GM04503 (cell line): ENCODE results near the gene CYBA.
"Not testable (repeated sequence)": the region's sequence is repeated elsewhere in the genome, so short reads cannot be mapped to it uniquely, and the experiment has no call there.

Experiments
- DNase-seq: peaks from one replicate; pipeline ENCODE4 v3.0.0-alpha.2; 2012; ENCODE audit warnings: low read depth

CYBA gene

DNA sequence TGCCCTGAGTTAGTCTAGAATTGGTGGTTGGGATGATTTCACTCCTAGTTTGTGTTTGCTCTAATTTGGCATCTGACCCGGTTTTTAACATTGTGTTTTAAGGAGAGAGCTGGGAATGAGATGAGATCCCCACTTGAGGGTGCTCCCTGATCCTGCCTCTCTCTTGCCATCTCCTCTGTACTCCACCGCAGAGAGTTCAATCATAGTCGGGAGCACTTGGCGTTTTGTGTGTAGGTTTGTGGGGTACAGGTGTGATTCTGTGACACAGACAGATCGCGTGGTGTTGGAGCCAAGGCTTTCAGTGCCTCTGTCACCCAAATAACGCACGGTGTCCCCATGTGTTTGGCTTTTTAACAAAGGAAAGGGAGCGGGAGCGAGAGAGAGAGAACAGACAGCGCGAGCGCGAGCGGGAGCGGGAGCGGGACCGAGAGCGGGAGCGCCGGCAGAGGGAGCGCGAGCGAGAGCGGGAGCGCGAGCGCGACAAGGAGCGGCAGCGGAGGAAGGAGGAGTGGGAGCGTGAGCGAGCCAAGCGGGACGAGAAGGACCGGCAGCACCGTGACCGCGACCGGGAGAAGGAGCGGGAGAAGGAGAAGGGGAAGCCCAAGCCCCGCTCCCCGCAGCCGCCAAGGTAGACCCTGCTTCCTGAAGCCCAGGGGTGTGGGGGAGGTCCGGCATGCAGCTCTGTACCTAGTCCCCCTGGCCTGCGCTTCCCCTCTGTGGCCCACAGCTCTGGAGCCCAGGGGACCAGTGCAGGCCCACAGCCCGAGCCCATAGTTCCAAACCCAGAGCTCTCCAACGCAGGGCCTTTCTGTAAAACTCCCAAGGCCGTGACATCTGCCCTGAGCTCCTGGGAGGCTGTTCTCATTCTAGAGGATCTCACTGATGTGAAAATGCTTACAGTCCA lies 39.7 kb downstream of the CYBA start:
- no peak for DNase-seq

DNA sequence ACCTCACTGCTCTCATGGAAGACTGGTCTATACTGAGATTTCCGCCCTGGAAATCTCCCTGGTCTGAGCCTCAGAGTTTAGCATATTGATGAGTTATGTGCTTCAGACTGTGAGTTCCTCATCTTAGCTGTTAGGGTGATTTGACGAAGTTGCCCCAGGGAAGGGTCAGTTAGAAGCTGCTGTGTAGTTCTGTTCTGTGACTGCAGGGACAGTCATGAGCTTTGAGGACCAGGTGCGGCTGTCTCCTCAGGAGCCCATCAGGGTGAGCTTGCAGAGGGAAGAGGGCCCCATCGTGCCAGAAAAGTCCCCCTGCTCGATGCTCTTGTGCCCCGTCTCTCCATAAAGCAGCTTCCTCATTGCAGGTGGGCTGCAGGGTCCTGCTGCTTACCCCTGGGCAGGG lies 40.8 kb downstream of the CYBA start:
- DNase-seq, result no peak

DNA sequence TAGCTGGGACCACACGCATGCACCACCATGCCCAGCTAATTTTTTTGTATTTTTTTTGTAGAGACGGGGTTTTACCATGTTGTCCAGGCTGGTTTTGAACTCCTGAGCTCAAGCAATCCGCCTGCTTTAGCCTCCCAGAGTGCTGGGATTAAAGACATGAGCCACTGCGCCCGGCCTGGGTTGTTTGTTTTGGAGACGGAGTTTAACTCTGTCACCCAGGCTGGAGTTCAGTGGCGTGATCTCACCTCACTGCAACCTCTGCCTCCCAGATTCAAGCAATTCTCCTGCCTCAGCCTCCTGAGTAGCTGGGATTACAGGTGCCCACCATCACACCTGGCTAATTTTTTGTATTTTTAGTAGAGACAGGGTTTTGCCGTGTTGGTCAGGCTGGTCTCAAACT lies 41.4 kb downstream of the CYBA start:
- DNase-seq, result not testable (repeated sequence)

DNA sequence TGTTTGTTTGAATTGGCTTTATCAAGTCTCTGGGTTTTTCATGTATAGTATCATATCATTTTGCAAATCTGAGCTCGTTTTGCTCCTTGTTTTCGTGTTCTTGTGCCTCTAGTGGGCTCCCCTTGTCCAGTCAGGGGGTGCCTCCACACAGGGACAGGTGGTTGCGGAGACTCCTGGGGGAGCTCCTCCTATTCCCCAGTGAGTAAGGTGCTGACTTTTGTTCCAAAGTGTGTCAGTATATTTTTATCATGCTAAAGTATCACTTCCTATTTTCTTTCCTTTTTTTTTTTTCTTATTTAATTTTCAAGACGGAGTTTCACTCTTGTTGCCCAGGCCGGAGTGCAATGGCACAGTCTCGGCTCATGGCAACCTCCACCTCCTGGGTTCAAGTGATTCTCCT lies 42.8 kb downstream of the CYBA start:
- no peak for DNase-seq

DNA sequence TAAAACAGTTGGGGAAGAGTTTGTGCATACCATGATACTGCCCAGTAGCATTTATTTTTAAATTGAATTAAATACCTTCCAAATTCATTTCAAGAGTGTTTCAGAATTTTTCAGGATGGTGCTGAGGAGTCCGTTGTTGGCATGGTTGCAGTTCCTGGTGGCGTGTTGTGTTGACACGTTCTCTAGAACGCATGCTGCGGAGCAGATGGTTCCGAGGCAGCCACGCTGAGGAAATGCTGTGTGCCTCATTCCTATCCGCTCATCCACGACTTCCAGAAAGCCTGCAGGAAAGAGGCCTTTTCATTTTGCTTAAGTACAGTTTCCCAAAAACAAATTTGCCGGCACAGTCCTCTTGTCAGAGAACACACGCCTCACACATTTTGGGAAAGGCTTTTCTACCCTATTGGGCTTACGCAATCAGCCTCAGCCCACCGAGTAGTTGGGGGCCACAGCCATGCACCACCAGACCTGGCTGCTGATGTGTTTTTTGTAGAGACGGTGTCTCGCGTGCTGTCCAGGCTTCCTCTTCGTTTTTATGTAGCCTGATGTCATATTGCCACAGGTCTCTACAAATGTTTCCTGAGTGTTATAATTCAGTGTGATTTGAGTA lies 44.6 kb downstream of the CYBA start:
- DNase-seq, result no peak

DNA sequence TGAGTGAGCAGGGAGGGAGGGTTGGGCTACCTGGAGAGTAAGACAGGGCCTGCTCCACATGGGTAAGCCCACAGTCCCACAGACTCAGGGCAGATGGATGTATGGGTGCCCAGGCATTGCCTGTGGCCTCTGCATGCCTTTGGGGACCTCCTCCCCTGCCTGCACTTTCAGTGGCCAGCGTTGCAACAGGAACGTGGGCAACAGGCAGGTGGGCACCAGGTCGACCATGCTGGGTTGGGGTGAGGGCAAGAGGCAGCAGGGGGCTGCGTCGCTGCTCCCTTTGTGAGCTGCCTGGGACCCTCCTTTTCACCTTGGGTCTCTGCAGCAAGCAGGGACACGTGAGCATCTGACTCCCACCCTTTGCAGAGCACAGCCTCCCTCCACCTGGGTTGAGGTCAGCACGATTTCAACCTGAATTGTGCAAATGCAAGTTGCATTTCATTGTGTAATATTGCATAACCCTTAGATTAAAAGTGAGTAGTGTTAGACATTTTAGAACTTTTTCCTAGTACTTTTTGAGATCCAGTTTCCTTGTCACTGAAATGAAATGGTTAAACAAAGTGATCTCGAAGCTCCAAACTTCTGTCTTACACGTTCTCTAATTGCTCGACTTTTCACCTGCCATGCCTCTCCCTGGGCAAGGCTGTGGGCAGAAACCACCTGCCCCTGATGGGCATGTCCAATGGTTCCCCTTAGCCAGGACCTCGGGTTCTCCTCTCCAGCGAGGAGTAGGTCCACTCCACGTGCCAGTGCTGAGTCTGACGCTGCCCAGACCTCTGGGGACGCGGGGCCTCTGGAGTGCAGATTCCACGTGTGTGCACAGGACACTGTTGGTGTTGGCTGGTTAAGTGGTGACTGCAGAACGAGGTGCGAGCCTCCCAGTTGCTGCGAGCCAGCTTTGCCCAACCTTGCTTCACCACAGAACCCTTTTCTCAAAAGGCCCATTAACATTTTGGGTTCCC lies 45.4 kb downstream of the CYBA start:
- DNase-seq, result no peak

DNA sequence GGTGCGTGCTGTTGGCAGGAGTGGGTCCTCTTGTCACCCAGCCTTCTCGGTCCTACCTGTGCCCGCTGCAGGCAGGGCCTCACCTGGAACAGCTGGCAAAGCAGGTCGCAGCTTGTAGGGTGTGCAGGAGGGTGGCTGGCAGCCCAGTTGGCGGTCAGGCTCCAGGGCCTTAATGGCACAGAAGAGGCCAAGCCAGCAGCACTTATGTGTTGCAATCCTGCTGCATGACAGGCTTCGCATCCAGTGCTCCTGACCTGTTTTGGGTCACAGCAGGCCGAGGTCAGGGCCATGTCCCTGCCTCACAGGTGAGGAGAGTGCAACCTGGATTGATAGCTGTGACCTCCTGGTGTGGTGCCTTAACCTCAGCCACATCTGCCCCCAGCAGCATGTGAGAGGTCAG lies 48.8 kb downstream of the CYBA start:
- DNase-seq, result no peak

DNA sequence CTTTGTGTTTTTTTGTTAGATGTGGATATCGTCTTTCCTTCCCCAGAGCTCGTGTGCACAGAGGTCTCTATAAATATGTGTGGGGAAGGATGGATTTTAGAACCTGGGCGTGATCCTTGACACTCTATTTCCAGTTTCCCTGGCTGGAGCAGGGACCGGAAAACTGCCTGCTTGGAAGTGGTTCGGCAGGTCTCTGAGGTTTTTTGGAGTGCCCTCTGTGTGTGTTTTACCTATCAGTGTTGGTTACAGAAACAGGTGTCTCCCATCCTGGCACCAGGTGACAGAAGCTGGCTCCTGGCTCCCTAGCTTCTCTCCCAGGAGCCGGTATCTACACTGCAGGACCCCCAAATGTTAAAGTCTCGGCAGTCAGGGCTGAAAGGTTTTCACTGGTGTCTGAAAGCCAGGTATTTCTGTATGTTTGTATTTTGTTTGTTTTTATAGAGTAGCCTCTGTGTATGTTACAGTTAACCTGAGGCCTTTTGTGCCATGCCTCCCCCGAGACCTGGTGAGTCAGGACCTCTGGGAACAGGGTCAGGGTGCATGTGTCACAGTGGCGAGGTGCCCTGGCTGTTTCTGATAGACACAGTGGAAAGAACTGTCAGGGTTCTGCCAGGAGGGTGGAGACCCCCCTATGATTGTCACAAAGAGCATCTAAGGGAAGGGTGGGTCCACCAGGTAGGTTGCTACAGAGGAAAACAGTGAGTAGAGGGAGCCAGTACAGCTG lies 49.4 kb downstream of the CYBA start:
- no peak for DNase-seq

DNA sequence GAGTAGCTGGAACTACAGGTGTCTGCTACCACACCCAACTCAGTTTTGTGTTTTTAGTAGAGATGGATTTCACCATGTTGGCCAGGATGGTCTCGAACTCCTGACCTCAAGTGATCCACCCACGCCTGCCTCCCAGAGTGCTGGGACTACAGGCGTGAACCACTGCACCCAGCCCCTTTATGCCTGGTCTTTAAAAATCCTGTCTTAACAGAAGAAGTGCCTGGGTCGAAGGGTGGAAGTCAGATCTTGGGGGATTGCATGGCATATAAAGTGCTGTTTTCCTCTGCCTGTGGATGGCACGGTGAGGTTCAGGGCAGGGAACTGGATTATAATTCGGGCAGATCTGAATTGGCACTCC lies 50.3 kb downstream of the CYBA start:
- DNase-seq, result no peak

DNA sequence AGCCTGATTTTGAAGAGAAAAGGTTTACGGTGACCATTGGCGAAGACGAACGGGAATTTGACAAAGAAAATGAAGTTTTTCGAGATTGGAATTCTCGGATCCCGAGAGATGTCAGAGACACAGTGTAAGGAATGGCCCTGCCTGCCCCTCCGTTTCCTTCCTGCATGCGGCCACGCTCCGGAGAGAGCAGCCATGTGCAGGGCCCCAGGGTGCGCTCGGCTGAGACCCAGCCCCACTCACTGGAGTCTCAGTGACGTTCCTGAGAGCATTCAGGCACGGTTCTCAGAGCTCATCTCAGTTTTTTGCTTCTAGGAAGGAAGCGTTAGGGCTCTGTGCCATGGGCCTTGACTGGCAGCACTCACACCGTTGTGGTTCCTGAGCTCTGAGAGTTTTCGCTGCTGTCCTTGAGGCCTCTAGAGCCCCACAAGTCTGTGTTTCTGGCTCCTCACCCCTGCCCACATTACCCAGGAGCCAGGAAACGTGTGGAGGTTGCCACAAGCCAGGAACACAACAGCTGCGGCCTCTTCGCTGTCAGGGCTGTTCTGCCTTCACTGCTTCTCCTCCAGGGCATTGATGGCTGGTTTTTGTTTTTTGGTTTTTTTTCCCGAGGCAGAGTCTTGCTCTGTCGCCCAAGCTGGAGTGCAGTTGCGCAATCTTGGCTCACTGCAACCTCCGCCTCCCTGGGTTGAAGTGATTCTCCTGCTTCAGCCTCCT lies 50.9 kb downstream of the CYBA start:
- DNase-seq, result no peak

DNA sequence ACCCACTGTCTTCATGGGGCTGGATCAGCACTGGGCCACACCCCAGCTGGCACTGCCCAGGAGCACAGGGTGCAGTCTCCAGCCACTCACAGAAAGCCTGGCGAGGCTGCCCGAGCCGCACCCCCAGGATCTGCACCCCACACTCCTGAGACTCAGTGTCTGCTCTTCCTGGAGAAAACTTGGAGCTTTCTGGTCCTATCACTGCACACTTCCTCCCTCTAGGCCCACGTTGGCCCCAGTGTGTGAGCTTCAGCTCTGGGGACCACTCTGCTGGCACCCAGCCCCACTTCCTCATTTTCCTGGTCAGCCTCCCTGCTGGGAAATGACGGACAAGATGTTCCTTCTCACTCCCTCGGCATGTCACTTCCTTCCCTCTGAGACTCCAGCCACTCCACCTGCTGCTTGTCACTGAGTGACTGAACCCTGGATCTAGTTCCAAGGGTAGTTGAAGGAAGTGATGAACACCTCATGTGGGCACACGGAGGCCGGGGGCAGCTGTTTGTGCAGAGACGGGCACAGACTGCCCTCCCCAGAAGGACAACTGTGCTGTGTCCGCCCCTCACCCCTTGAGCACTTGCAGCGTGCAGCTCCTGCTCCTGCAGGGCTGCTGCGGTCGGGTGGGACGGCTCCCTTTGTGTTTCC lies 51.6 kb downstream of the CYBA start:
- no peak for DNase-seq

DNA sequence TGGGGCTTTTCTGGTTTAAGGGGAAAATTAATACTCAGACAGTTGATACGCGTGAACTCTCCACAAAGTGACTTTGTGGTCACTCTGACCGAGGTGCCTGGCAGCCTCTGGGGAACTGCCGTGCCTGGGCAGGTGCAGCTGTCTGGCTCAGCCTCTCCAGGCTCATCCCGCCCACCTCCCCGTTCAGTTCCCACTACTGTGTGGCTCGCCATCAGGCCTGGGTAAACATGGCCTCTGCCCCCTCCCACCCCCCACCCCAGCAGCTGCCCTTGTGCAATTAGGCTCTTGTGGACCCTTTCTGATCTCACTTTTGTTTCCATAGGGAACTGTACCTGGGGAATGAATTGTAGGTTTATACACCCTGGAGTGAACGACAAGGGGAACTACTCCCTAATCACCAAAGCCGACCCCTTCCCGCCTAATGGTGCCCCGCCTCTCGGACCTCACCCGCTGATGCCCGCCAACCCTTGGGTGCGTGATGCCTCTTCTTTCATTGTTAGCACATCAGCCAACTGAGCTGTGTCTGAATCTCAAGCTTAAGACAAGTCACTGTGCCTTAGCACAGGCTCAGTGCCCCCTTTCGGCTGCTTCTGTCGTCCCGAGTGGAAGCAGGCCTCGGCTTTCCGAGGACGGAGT lies 52.9 kb downstream of the CYBA start:
- no peak for DNase-seq

DNA sequence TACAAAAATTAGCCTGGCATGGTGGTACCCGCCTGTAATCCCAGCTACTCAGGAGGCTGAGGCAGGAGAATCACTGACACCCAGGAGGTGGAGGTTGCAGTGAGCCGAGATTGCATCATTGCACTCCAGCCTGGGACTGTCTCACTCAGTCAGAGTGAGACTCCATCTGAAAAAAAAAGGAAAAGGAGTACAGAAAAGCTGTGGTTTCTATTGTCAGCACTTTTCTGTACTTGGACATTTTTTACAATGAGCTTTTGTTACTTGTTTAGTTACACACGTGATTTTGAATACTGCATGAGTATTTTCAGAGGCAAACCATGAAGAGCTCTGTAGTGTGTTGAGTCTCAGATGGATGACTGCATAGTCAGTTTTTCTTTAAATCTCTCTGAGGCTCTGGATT lies 54.4 kb downstream of the CYBA start:
- DNase-seq, result no peak

DNA sequence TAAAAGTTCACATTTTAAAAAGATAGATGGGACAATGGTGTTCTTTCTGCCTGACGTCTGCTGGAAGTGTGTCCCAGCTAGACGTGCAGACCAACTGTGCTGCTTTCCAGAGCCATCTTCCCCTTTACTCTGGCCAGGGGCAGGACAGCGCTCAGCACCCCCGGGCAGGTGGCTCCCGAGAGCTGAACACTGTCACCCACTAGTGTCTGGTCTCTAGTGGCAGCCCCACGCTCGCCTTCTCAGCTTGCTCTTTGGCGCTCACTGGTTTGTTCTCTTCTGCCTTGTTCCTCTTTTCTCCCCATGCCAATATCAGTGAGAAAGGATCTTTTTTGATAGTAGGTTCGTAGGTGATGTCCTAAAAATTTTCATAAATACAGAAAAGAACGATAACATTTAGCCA lies 54.9 kb downstream of the CYBA start:
- no peak for DNase-seq

DNA sequence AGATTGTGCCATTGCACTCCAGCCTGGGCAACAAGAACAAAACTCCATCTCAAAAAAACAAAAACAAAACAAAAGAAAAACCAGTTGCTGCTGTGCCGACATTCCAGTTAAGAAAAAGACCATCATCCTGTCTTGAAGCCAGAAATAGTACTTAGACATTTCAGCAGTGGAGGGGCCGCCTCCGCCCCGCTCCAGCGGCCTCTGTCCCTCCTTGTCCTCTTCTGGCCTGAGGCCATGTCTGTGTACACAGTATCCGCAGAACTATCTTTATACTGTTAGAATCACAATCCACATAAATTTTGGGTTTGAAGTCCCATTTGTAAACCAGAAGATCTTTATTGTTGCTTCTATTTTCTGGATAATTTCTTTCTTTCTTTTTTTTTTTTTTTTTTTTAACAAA lies 55.8 kb downstream of the CYBA start:
- no peak for DNase-seq

DNA sequence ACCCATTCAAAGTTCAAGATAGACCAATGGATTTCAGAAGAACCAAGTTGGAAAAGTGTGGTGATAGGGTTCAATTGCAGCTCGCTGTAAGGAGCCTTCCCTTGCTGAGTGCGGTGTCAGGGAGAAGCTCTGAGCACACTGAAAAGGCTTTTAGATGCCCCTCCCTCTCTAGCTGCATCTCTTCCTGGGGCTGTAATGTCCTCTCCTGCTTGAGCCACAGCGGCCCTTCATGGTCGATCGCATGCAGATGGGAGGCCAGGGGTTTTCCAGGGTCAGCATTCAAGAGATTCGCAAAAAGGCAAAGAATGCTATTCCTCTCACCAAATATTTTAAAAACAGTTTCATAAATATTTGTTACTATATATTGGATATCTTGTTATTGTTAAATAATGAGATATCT lies 56.9 kb downstream of the CYBA start:
- DNase-seq, result no peak

DNA sequence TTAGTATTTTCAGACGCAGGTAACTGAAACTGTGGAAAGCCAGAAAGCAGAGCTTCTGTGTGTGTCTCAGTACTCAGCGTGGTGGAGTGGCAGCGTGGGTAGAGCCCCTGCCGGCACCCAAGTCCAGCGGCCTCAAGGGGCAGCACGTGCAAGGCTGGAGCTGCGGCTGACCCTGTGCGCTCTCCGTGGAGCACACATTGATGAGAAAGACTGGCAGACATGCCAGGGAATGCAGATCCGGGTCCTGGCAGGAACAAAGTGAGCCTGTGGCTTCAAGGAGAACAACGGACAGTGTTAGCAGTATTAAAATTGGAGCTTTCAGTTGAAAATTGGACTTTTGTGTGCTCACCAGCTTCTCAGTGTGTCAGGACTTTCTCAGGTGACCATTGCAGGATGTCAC lies 57.4 kb downstream of the CYBA start:
- no peak for DNase-seq
